NCI-H1930 (cell line): ENCODE results near the gene IFTAP.
"Not testable (repeated sequence)": the region's sequence is repeated elsewhere in the genome, so short reads cannot be mapped to it uniquely, and the experiment has no call there.

Experiments used
- DNase-seq, 2 experiments: peaks; one replicate each; lab custom pipeline; 2025; lab: John Stamatoyannopoulos, UW

IFTAP gene

DNA sequence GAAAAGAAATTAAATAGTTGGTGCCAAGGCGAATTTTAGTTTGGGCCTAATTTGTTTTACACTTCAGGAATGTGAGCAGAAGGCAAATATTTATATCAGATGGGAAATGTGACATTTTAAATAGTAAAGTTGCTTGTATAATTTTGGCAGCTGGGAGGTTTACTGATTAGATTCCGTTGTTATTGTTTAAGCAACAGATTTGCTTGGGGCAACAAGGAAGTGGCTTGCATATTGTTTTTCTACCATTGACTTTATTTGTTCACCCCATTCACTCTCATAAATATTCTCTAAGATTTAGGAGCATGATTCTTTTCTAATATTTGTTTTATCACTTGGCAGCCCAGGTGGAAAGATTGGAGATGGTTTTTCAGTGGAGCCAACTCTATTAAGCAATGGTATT is 44.3 kb downstream of the IFTAP start:
- DNase-seq = no peak

DNA sequence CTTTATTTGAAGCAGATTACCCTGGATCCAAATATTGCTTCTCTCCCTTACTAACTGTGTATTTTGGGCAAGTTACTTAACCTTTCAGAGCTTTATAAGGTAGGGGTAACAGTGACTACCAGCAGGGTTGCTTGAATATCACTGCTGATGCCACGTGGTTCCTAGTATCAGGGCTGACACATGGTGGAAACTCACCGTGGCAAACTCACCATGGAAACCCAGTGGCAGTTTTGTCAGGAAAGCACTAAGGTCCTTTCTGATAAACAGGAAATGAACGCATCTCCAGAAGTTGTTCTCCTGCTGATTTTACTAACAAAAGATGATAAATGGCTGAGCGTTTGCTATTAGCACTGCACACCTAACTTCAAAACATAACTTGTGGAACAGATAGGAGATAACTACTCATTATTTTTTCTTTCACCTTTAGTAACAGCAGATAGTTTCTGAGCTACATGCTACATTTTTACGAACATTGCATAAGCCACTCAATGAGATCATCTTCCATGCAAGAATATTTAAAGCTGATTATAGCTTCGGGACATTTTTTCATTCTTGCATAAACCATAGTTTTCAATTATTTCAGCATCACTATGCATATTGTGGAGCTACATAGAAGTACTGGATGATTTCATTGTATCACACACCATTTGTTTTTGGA is 63.4 kb downstream of the IFTAP start:
- no peak for DNase-seq

DNA sequence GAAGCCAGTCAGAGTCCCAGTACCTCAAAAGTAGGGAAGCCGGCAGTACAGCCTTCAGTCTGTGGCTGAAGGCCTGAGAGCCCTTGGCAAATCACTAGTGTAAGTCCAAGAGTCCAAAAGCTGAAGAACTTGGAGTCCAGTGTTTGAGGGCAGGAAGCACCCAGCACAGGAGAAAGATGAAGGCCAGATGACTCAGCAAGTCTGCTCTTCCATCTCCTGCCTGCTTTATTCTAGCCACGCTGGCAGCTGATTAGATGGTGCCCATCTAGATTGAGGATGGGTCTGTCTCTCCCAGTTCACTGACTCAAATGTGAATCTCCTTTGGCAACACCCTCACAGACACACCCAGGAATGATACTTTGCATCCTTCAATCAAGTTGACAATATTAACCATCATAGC is 67.1 kb downstream of the IFTAP start:
- DNase-seq = not testable (repeated sequence)

DNA sequence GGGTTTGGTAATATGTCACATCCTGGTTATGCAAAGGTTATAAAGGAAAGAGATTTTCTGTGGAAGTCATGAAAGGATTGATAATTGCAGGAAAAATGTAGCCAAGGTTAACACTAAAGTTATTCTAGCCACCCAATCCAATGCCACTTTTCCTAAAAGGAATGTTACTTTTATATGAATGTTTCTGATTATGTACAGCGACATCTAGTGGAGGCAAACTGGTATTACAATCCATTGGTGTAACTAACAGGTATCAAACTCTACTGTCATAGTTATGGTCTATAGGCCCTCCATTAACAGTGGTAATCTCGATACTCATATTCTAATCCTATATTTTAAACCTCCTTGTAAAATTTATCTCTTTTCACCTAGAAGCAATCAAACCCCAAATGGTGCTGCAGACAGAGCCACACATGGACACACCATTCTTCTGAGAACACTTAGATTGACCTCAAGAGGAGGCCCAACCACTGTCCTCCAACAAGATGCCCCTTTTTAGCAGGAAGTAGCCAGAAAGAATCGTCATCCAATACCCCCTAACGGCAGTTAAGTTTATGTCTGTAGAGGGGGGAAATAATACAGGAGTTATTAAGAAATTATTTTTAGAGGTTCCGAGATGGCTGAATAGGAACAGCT is 78.6 kb downstream of the IFTAP start:
- DNase-seq = peak; percentile 12 to 33

DNA sequence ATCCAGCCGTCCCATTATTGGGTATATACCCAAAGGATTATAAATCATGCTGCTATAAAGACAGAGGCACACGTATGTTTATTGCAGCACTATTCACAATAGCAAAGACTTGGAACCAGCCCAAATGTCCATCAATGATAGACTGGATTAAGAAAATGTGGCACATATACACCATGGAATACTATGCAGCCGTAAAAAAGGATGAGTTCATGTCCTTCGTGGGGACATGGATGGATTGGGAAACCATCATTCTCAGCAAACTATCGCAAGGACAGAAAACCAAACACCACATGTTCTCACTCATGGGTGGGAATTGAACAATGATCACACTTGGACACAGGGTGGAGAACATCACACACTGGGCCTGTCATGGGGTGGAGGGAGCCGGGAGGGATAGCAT is 85.2 kb downstream of the IFTAP start:
- DNase-seq = not testable (repeated sequence)

DNA sequence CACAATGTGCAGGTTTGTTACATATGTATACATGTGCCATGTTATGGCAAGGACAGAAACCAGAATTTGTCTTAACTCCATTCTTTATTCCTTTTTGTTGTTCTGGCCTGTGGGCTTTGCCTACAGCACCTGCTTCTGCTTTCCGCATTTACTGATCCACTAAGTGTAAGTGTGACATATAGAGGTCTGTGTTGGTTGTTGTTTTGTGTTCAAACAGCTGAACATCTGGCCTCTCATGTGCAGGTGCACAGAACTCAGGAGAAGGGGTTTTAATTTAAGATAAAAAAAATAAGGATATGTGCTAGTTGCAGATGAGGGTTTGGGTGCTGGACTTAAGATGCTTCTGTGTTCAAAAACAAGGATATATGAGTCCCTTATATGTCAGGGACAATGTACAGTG is 89.5 kb downstream of the IFTAP start:
- no peak for DNase-seq

DNA sequence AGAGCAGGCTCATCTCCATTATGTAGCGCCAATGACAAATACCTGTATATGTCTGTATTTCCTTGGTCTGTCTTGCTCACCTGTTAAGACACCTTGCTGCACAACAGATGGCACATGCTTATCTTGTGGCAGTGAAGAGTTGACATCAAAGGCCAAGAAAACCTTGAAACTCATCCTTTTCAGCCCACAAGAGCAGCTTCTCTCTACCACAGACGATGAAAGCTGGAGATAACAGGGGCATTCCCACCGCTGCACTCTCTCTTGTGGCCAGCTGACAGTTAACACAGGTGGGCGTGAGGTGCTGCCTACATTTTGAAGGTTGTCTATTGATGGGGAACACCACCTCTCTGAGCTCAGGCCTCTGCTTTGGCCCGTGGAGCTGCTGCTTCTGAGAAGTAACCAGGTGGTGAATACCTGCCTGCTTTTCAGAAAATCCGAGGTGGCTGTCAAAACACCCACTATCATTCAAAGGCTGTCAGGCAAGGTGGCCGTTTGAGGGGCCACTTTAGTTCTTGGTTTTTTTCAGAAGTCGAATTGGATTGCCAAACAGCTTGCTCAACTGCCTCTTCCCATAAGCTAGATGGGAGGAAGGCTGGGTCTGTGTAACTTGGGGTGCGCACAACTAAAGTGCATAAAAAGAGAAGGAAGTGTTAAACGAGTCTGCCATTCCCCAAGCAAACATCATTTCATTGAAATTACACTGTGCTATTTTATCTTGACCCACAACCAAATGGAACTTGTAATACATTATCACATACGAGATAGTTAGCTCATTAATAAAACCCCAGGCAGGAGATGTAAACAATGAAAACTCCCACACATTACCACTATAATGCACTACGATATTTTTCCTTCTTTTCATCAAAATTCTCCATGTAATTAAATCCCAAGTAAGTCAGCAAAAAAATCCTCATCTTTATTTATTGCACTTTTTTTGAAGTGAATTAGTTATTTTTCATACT is 90.8 kb downstream of the IFTAP start:
- no peak for DNase-seq

DNA sequence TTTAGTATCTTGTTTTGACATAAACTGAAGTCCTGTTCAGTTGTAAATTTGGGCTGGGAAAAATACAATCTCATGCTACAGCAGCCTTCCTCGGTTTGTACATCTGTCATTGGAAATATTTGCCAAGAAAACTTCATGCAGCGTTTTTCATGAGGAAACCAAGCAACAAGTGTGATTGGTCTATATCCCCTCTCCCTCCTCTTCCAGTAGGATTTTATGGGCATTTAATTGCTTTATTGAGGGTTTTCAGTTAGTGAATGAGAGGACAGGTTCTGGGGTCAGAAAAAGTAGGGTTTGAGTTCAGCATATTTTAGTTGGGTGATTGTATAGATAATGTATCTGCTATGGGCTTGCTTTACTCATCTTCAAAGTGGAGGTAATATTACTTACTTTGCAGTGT is 93.8 kb downstream of the IFTAP start:
- DNase-seq = no peak

DNA sequence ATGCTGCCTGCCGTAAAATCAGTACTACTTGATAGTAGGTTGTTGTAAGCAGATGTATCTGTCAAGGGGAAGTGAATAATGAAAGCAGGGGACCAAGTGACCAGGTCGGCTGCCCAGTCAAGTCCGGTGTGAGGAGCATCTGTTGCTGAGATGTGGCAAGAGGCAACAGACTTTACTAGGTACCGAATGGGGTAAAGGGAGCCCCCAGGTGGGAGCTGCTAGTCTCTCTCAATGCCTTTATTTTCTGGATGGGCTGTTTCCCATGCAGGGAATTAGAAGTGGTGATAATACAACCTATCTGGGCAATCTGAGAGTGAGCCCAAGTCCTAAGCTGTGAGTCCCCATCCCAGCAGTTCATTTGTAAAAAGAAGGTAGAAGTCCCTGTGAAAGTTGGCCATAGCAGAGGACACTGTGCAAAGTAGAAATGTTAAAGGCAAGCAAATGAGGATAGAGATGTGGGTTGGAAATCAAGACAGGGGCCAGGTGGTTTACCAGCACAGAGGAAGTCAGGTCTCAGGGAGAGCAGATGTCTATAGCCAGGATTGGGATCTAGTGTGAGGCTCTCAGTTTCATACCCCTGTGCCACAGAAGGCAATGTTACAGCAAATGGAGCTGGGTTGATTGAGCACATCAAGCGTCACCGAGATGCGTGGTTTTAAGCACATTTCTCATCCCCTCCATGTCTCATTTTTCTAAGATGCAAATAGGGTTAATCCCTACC is 94.4 kb downstream of the IFTAP start:
- no peak for DNase-seq

DNA sequence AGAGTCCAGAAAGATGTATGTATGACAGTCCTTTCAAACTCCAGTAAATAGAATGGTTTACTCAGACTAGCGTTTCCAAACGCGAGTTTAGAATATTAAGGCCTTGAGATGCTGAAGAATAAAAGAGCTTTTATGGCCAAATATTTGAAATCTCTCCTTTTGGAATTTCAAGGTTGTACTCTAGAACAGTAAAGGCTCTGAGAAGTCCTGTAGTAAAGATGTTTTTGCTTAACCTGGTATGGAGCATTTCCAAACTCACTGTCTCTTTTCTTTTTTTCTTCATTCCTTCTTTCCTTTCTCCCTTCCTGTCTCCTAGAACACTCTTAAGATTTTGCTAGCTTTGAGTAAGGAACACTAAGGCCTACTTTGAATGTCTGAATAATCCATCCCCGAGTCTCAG is 95.1 kb downstream of the IFTAP start:
- no peak for DNase-seq

DNA sequence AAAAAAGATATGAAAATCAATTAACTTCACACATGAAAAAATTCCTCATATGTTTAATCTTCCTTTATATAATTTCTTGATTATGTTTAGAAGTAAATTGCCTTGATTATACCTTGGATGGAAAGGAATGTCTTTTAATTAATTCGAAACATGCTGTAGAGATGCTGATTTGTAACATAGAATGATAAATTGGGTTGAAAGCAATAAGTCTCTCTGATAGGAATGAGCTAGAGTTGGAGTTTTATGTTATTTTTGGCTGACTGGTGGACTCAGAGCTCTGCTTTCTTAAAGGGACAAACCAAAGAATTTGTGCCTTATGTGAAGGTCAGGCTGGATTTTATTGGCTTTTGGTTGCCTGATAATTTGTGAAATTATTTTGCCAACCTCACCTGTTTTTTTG is 98.4 kb downstream of the IFTAP start:
- no peak for DNase-seq

DNA sequence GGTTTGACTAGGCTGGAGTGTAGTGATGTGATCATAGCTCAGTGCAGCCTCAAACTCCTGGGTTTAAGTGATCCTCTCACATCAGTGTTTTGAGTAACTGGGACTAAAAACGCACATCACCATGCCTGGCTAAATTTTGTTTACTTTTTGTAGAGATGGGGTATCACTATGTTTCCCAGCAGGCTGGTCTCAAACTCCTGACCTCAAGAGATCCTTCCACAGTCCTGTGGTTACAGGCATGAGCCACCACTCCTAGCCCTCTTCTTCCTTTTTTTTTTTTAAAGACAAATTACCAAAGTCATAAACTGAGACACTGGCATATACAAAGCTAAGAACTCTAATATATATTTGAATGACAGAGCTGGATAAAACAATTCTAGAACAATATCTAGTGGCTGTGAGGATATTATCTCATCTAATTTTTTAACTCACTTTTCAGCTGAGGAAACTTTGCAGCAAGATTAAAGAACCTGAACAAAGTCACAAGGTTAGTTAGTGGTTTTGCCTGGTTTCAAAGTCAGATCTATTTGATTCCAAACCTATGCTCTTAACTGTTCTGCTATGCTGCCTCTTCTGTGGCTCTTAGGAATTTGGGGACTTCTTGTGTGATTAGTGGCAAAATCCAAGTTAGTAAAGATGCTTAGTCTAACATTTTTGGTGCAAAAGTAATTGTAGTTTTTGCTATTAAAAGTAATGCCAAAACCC is 99.0 kb downstream of the IFTAP start:
- DNase-seq = no peak

DNA sequence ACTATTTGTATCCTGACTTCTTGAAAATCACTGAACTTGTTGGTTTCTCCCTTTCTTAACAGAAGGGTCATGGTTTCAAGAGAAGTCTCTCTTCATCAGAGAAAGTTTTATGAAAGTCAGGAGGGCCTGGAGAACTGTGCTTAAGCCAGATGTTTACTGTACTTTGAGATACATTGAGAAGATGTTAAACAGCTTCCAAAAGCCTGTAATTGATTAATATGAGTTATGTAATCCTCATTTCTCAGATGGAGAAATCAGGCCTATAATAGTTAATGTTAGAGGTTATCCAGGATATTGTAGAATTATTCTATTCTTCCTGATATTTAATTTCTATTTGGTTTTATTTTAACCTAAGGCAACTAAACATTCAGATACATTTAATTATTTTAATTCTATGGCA is 100.8 kb downstream of the IFTAP start:
- DNase-seq = no peak

DNA sequence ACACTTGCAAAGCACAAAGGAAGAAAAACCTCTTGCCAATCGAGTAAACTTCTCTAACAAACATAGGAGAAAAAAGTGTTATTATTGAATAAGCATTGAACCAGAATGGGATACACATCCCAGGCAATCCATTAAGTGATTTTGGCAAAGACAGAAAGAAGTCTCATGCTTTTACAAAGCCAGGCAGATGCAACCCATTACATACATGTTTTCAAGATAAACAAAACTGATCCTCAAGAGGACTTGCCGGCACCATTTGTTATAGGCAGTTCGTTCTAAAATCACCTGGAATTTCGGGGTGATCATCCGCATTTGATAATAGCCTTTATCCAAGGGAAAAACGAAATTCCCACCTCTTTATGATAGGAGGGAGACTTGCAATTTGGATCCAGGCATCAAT is 101.3 kb downstream of the IFTAP start:
- DNase-seq = no peak

DNA sequence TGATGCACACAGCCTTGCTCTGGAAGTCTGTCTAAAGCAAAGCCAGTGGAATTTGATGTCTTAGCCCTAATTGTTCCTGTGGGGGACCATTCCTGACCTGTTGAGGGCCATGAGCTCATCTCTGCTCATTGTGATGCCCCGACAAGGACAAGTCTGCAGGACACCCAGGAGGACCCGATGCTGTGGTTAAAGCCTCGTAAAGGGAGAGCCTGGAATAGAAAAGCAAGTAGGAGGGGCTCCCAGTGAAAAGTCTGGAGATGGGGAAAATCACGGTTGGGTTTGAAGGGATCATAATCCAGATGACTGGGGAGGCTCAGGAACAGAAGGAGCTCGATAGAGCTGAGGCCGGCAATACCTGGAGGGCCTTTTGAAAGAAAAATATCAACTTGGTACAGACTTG is 102.2 kb downstream of the IFTAP start:
- no peak for DNase-seq

DNA sequence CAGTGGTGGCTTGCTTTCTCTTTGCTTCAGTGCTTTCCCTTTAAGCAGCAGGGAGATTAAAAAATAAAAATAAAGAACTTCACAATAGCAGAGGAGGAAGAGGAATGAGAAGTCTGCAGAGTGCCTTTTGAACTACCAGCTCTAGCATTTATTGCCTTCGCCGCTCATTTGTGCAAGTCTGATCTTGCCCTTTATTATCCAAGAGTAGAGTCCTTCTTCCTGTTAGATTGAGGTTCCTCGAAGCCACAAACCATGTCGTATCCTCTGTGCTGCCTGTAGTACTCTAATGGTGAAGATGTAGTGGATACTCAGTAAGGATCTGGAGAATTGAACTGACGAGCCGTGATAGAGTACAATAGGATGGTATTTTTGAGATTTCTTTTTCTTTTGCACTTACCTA is 105.0 kb downstream of the IFTAP start:
- DNase-seq = no peak

DNA sequence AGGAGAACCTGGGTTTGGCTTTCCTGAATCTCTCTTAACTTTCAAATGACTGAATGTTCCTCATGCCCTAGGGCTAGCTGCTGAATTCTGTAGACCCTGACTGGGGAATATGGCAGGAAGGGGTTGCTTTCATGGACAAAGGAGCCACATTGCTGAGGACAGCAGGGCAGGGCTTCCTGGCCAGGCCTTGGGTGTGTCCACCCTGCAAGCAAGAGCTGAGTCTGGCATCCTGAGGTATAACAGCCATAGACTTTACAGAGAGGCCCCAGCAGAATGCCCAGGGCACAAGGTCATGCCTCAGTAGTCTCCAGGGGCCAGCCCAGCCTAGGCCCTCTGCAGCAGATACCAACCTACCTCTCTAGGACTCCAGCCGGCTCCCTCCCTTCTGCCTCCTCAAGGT is 105.9 kb downstream of the IFTAP start:
- DNase-seq = no peak

DNA sequence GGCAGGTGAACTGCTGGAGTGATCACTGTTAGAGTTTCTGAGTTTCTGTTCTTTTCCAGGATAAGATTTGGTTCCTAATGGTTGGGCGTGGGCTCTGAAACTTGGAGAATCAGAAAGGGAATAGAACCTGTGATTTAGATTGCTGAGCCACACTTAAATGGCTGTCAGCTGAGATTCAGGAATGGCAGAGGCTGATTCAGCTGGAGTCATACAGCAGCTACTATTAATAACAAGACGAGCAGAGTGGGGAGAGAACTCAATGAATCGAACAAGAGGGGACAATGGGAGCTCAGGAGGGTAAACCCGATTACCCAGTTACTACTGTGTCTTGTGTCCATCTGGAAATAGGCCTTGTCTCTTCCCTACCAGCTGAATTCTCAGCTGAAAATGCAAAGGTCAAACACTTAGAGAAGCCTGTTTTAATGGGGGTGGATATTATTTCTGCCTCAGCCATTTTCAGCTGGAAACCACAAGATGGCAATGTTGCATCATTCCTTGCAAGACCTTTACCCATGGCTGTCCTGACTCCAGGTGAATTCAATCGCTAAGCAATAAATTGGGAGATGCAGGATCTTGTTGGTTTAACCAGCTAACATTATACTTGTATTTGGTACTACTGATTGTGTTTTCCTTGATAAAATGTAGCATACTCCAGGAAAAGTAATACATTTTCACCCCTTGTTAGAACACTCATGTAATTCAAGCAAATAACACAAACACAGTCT is 108.2 kb downstream of the IFTAP start:
- DNase-seq = peak; percentile 55 to 77

DNA sequence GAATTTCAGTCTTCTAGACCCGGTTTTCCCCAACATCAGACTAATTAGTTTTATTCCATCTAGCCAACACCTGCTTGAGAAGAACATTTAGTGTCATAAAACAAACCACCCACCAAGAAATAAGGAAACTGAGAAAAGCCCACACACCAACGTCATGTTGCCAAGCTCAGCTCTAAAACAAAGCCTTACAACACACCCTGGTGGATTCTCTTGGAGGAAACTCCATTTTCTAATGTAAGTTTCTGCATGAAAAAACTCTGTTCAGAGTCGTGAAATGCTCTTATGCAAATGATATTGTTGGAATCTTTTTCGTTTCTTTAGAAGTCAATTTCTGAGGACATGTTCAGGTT is 108.7 kb downstream of the IFTAP start:
- no peak for DNase-seq
